ENCODE measurements around the gene GPR149.

Gene GPR149

DNA sequence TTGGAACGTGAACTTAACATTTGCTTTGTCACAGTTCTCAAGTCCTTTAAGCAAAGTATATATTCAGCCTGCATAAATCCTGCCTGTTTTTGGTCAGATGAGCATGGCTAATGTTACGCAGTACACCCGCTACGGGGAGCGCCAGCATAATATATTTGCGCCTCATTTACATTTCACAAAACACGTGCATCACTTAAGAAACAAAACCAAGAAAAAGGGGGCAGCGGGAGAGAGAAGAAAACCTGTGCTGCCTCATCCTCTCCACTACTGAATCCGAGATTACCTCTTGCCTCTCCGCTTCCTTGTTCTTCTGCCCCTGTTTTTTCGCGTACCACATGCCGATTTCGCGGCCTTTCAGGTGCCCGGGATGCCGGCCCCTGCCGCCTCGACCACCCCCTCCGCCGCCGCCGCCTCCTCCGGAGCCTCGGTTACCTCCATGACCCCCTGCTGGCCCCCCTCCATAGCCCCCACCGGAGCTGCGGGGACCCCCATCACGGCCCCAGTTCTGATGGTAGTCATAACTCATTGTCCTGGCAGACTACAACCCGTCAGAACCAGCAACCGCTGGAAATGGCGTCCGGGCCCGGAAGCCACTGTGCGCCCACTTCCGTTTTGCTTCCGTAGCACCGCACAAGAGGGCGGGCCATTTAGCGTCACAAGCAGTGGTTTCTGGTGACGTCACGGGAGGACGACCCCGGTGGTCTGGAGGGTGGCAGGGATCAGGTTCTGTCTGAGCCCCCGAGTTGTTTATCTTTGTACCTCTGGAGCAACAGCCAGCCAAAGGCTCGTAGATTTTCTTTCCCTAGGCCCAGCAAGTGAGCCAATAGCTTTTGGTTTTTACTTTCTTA lies 105.9 kb downstream of the GPR149 start, which contains the start of gene DHX36:
Gene DHX36, minus strand, starts transcription at position 597 of the 848 bp plus-strand sequence. Its CDS starts 71 bp downstream, at position 526.
- TF ChIP-seq, protein P1, sequence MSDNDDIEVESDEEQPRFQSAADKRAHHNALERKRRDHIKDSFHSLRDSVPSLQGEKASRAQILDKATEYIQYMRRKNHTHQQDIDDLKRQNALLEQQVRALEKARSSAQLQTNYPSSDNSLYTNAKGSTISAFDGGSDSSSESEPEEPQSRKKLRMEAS (IDR thresholded peaks at IDR 0.05) = peak; percentile 56; the same call in 1 of the 2 replicates
- TF ChIP-seq YY1 (IDR thresholded peaks at IDR 0.05; ENCODE audit: low read depth) (peak; percentile 92), ZBTB7A (IDR thresholded peaks at IDR 0.05; ENCODE audit: low read depth) (peak; percentile 96), EGR1 (IDR thresholded peaks at IDR 0.05) (peak; percentile 45; the same call in 1 of the 2 replicates), CREB1 (IDR thresholded peaks at IDR 0.05; ENCODE audit: low read depth) (peak; percentile 94), TAF1 (IDR thresholded peaks at IDR 0.05; ENCODE audit: low read depth) (peak; percentile 86), EP300 (IDR thresholded peaks at IDR 0.05; ENCODE audit: borderline replicate concordance) (no peak), TEAD4 (IDR thresholded peaks at IDR 0.05) (no peak), FOXM1 (IDR thresholded peaks at IDR 0.05; ENCODE audit: borderline replicate concordance, low read depth) (no peak), RAD21 (IDR thresholded peaks at IDR 0.05; ENCODE audit: low read depth) (no peak), TCF12 (IDR thresholded peaks at IDR 0.05; ENCODE audit: low read depth) (no peak), NFIC (IDR thresholded peaks at IDR 0.05) (no peak), CEBPB (IDR thresholded peaks at IDR 0.05) (no peak)
- TF ChIP-seq, protein P2, sequence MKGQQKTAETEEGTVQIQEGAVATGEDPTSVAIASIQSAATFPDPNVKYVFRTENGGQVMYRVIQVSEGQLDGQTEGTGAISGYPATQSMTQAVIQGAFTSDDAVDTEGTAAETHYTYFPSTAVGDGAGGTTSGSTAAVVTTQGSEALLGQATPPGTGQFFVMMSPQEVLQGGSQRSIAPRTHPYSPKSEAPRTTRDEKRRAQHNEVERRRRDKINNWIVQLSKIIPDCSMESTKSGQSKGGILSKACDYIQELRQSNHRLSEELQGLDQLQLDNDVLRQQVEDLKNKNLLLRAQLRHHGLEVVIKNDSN (IDR thresholded peaks at IDR 0.05) = no peak
- TF ChIP-seq, protein P3, sequence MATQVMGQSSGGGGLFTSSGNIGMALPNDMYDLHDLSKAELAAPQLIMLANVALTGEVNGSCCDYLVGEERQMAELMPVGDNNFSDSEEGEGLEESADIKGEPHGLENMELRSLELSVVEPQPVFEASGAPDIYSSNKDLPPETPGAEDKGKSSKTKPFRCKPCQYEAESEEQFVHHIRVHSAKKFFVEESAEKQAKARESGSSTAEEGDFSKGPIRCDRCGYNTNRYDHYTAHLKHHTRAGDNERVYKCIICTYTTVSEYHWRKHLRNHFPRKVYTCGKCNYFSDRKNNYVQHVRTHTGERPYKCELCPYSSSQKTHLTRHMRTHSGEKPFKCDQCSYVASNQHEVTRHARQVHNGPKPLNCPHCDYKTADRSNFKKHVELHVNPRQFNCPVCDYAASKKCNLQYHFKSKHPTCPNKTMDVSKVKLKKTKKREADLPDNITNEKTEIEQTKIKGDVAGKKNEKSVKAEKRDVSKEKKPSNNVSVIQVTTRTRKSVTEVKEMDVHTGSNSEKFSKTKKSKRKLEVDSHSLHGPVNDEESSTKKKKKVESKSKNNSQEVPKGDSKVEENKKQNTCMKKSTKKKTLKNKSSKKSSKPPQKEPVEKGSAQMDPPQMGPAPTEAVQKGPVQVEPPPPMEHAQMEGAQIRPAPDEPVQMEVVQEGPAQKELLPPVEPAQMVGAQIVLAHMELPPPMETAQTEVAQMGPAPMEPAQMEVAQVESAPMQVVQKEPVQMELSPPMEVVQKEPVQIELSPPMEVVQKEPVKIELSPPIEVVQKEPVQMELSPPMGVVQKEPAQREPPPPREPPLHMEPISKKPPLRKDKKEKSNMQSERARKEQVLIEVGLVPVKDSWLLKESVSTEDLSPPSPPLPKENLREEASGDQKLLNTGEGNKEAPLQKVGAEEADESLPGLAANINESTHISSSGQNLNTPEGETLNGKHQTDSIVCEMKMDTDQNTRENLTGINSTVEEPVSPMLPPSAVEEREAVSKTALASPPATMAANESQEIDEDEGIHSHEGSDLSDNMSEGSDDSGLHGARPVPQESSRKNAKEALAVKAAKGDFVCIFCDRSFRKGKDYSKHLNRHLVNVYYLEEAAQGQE (IDR thresholded peaks at IDR 0.05; ENCODE audit: low read depth) = no peak

DNA sequence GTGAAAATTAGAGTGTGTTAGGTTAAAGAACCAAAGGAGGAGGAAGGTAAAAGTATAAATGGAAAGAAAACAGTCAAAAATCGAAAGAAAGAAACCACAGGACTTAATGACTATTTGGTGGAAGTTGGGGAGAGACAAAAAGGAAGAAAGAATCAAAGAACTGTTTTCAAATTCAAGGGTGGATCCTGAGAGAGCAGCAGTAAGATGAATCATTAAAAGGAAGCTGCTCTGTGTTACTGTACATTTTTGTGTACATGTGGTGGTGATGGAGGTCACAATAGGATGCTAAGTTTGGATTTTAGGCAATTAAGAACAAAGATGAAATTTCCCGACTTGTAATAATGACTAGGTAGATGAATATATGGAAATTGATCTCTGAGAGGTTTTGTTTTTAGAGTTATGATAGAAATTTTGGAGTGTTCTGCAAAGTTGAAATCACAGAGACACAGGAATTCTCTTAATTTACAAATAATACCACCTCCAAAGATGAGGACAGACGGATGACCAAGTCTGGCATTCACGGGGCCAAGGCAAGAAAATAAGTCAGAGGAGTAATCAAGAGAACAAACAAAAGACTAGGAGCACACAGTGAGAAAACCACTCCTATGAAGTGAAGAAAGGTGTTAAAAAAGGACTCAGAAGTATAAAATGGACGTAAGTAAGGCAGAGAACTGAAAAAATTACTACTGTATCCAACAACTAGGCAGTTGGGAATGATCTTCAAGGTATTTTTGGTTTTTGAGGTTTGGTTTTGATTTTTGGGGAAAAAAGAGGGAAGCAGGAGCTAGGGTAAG lies 112.8 kb downstream of the GPR149 start:
- no peak for TF ChIP-seq NFIC (IDR thresholded peaks at IDR 0.05)
- TF ChIP-seq, protein P3 (IDR thresholded peaks at IDR 0.05; ENCODE audit: low read depth) = no peak
- TF ChIP-seq, protein P1 (IDR thresholded peaks at IDR 0.05) = no peak
- no peak for TF ChIP-seq TEAD4 (IDR thresholded peaks at IDR 0.05)
- no peak for TF ChIP-seq RAD21 (IDR thresholded peaks at IDR 0.05; ENCODE audit: low read depth)
- no peak for TF ChIP-seq TAF1 (IDR thresholded peaks at IDR 0.05; ENCODE audit: low read depth)
- no peak for TF ChIP-seq CEBPB (IDR thresholded peaks at IDR 0.05)
- TF ChIP-seq CREB1 (IDR thresholded peaks at IDR 0.05; ENCODE audit: low read depth) = no peak
- no peak for TF ChIP-seq EP300 (IDR thresholded peaks at IDR 0.05; ENCODE audit: borderline replicate concordance)
- no peak for TF ChIP-seq YY1 (IDR thresholded peaks at IDR 0.05; ENCODE audit: low read depth)
- no peak for TF ChIP-seq EGR1 (IDR thresholded peaks at IDR 0.05)
- TF ChIP-seq, protein P2 (IDR thresholded peaks at IDR 0.05) = no peak
- no peak for TF ChIP-seq TCF12 (IDR thresholded peaks at IDR 0.05; ENCODE audit: low read depth)
- TF ChIP-seq ZBTB7A (IDR thresholded peaks at IDR 0.05; ENCODE audit: low read depth) = no peak
- no peak for TF ChIP-seq FOXM1 (IDR thresholded peaks at IDR 0.05; ENCODE audit: borderline replicate concordance, low read depth)

DNA sequence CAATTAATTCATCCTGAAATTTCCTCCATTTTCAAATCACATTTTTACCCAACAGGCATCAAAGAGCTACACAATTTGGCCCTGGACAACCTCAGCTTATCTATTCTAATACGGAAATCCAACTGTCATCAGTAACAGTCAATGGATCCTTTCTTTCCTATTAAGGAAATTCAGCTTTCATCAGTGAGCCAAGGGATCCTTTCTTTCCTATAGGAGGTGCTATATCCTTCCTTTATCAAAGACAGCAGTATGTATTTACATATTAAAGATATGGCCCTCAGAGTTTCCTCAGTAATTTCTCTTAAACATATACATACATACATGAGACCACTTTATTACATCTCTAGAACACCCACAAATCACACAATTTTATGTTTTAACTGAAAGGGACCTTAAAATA lies 115.8 kb downstream of the GPR149 start:
- TF ChIP-seq ZBTB7A (IDR thresholded peaks at IDR 0.05; ENCODE audit: low read depth) (no peak), EP300 (IDR thresholded peaks at IDR 0.05; ENCODE audit: borderline replicate concordance) (no peak), RAD21 (IDR thresholded peaks at IDR 0.05; ENCODE audit: low read depth) (no peak), YY1 (IDR thresholded peaks at IDR 0.05; ENCODE audit: low read depth) (no peak), TEAD4 (IDR thresholded peaks at IDR 0.05) (no peak), CEBPB (IDR thresholded peaks at IDR 0.05) (no peak), TCF12 (IDR thresholded peaks at IDR 0.05; ENCODE audit: low read depth) (no peak), NFIC (IDR thresholded peaks at IDR 0.05) (no peak), CREB1 (IDR thresholded peaks at IDR 0.05; ENCODE audit: low read depth) (no peak), EGR1 (IDR thresholded peaks at IDR 0.05) (no peak), FOXM1 (IDR thresholded peaks at IDR 0.05; ENCODE audit: borderline replicate concordance, low read depth) (no peak), TAF1 (IDR thresholded peaks at IDR 0.05; ENCODE audit: low read depth) (no peak)
- TF ChIP-seq, protein P1 (IDR thresholded peaks at IDR 0.05) = no peak
- TF ChIP-seq, protein P2 (IDR thresholded peaks at IDR 0.05) = no peak
- TF ChIP-seq, protein P3 (IDR thresholded peaks at IDR 0.05; ENCODE audit: low read depth) = no peak
